Mesodermal cell (in vitro differentiated cells): Measurements from ENCODE around the gene CHMP1A.
"Not testable (repeated sequence)": the region's sequence is repeated elsewhere in the genome, so short reads cannot be mapped to it uniquely, and the experiment has no call there.

Experiments used
- H3K27ac ChIP-seq: 2 replicates; pipeline ENCODE4 v1.7.0; 2013; ENCODE audit warnings: mild to moderate bottlenecking, low read depth, low read length, moderate library complexity; ENCODE audit not compliant: severe bottlenecking
- H3K36me3 ChIP-seq: 2 replicates; pipeline ENCODE4 v1.7.1; 2013; ENCODE audit warnings: mild to moderate bottlenecking, low read length, moderate library complexity; ENCODE audit not compliant: control insufficient read depth, insufficient read depth
- H3K4me1 ChIP-seq: one replicate; pipeline ENCODE4 v1.7.1; 2013; ENCODE audit warnings: mild to moderate bottlenecking, low read length; ENCODE audit not compliant: insufficient read depth, control insufficient read depth, poor library complexity, severe bottlenecking
- H3K4me3 ChIP-seq: 2 replicates; pipeline ENCODE4 v1.7.0; 2013; ENCODE audit warnings: low read length, control low read depth, mild to moderate bottlenecking; ENCODE audit not compliant: insufficient read depth, poor library complexity, severe bottlenecking; ENCODE audit errors: extremely low read depth
- H3K9me3 ChIP-seq: 2 replicates; pipeline ENCODE4 v1.7.1; 2013; ENCODE audit warnings: mild to moderate bottlenecking, low read length, moderate library complexity; ENCODE audit not compliant: control insufficient read depth
- WGBS, 2 experiments: methylation state at CpG; one replicate each; pipeline ENCODE4 v1.1.5; 2013; ENCODE audit warnings: missing lambda C conversion rate in 2 of 2; ENCODE audit not compliant: insufficient coverage in 2 of 2; 5-methylcytosine and 5-hydroxymethylcytosine counted together

CHMP1A gene

GRCh38 chr16:89671565-89671964 lies 14.1 kb upstream of the CHMP1A start:
- not testable (repeated sequence) for H3K9me3 ChIP-seq, H3K4me3 ChIP-seq, H3K27ac ChIP-seq, H3K4me1 ChIP-seq
- no CpG with 5 or more reads among the region's 4 CpGs for WGBS, 2 experiments
- H3K36me3 ChIP-seq: peaks cover 26% of the 10 kb centered on the region

GRCh38 chr16:89670496-89671431 lies 13.3 kb upstream of the CHMP1A start:
- H3K27ac ChIP-seq: no peak overlapping the region
- no peaks in the 10 kb centered on the region for H3K4me1 ChIP-seq
- no peak overlapping the region for H3K4me3 ChIP-seq
- peaks cover 32% of the 10 kb centered on the region for H3K36me3 ChIP-seq
- H3K9me3 ChIP-seq: peaks cover 13% of the 10 kb centered on the region
- WGBS, 2 experiments: 92 to 98% methylated on average over 6 to 8 of the region's 10 CpGs

GRCh38 chr16:89669755-89670154 lies 12.2 kb upstream of the CHMP1A start:
- peaks cover 37% of the 10 kb centered on the region for H3K36me3 ChIP-seq
- no peak overlapping the region for H3K27ac ChIP-seq
- H3K9me3 ChIP-seq: peaks cover 16% of the 10 kb centered on the region
- 91% methylated on average over 8 to 10 of the region's 13 CpGs for WGBS, 2 experiments
- H3K4me1 ChIP-seq: no peaks in the 10 kb centered on the region
- no peak overlapping the region for H3K4me3 ChIP-seq

- Histone ChIP-seq H3K9me3 (peaks cover 13% of the 10 kb centered on the region), H3K36me3 (peaks cover 44% of the 10 kb centered on the region), H3K4me3 (no peak overlapping the region), H3K4me1 (no peaks in the 10 kb centered on the region), H3K27ac (no peak overlapping the region)
- WGBS, 2 experiments: 88 to 98% methylated on average over 4 to 5 of the region's 5 CpGs
These were observed 11.3 kb upstream of the CHMP1A start for GRCh38 chr16:89668790-89669158.

- Histone ChIP-seq H3K9me3 (peaks cover 13% of the 10 kb centered on the region), H3K4me1 (no peaks in the 10 kb centered on the region), H3K36me3 (peaks cover 50% of the 10 kb centered on the region), H3K4me3 (no peak overlapping the region), H3K27ac (no peak overlapping the region)
- 82 to 86% methylated on average over 9 of the region's 9 CpGs for WGBS, 2 experiments
These were observed 10.1 kb upstream of the CHMP1A start for GRCh38 chr16:89667633-89668032.

- Histone ChIP-seq H3K36me3 (peaks cover 56% of the 10 kb centered on the region), H3K9me3 (peaks cover 13% of the 10 kb centered on the region)
- H3K4me3 ChIP-seq, H3K27ac ChIP-seq, H3K4me1 ChIP-seq: not testable (repeated sequence)
- WGBS, 2 experiments: 57% methylated on average over 3 of the region's 7 CpGs; no CpG with 5 or more reads in 1 of the 2 experiments
These were observed 9.5 kb upstream of the CHMP1A start for GRCh38 chr16:89667000-89667399.

GRCh38 chr16:89664238-89664637 lies 6.7 kb upstream of the CHMP1A start:
- peaks cover 73% of the 10 kb centered on the region for H3K36me3 ChIP-seq

GRCh38 chr16:89661215-89661614 lies 3.7 kb upstream of the CHMP1A start:
- peaks cover 12% of the 10 kb centered on the region for H3K9me3 ChIP-seq
- H3K4me3 ChIP-seq: no peak overlapping the region
- H3K36me3 ChIP-seq: peaks cover 63% of the 10 kb centered on the region
- H3K4me1 ChIP-seq: peaks cover 5% of the 10 kb centered on the region
- 89 to 97% methylated on average over 7 of the region's 9 CpGs for WGBS, 2 experiments
- H3K27ac ChIP-seq: no peak overlapping the region

More at GRCh38 chr16:89664238-89664637, 6.7 kb upstream of the CHMP1A start:
- H3K4me3 ChIP-seq, H3K4me1 ChIP-seq, H3K27ac ChIP-seq: not testable (repeated sequence)
- 94 to 98% methylated on average over 6 to 8 of the region's 11 CpGs for WGBS, 2 experiments
- H3K9me3 ChIP-seq: peaks cover 17% of the 10 kb centered on the region

GRCh38 chr16:89660146-89660545 lies 2.6 kb upstream of the CHMP1A start:
- 96 to 97% methylated on average over 6 to 7 of the region's 7 CpGs for WGBS, 2 experiments
- H3K27ac ChIP-seq: no peak overlapping the region
- H3K36me3 ChIP-seq: peaks cover 62% of the 10 kb centered on the region
- peaks cover 4% of the 10 kb centered on the region for H3K9me3 ChIP-seq
- H3K4me1 ChIP-seq: peaks cover 7% of the 10 kb centered on the region
- no peak overlapping the region for H3K4me3 ChIP-seq

GRCh38 chr16:89658221-89658879 lies 842 bp upstream of the CHMP1A start:
- H3K4me1 ChIP-seq: peaks cover 7% of the 10 kb centered on the region
- WGBS, 2 experiments: 16 to 25% methylated on average over 25 to 26 of the region's 27 CpGs
- peak overlapping the region; percentile 53 for H3K27ac ChIP-seq

More at GRCh38 chr16:89658221-89658879, 842 bp upstream of the CHMP1A start:
- peak overlapping the region; percentile 92 for H3K4me3 ChIP-seq
- H3K9me3 ChIP-seq: peaks cover 4% of the 10 kb centered on the region
- H3K36me3 ChIP-seq: peaks cover 58% of the 10 kb centered on the region
